ENCODE data around the gene TPCN1. TPM values are rescaled to one million over a fixed set of nuclear protein-coding genes. Genes with fewer than 3 reads are reported as not detected.

The TPCN1 gene
- total RNA-seq, 1 experiment from 2014 or later, result 5.4 TPM

DNA sequence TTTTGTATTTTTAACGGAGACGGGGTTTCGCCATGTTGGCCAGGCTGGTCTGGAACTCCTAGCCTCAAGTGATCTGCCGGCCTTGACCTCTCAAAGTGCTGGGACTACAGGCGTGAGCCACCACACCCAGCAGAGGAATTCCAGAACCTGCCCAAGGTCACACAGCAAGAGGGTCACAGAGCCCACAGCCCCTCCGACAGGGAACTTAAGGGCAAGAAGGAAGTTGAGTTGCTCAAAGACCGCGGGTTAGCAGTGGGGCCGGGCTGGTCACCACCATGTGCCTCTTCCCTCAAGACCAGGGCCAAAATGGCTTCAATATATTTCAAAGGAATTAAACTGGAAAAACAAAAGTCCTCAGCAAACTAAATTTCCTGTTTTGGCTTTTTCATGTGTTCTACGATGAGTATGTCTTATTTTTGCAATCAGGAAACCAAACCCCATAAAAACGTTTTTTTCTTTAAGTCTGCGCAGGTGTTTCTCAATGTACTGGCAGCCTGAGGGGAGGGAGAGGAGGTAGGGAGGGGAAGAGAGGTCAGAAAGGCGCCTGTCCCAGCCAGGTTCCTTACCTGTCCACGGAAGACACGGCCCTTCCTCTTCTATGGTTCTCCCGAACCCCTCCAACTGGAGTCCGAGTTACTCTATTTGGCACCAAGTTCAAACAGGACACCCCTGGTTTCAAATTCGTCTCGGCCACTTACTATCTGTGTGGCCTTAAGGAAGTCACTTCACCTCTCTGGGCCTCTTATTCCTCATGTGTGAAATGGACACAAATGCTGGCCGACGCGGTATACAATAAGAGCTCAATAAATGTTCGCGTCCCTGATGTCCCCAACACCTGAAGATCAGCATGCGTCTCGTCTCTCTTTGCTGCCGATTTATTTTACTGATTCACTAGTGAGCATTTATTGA lies 112.9 kb downstream of the TPCN1 start:
- DNase-seq (ENCODE audit: low spot score), result no peak

GRCh38 chr12:113334786-113335539 lies 113.7 kb downstream of the TPCN1 start, which contains the start of gene SLC8B1:
Gene SLC8B1 (minus strand): TSS chr12:113335109. CDS start chr12:113332878, 2,231 bp downstream.
- no peak for DNase-seq (ENCODE audit: low spot score)

DNA sequence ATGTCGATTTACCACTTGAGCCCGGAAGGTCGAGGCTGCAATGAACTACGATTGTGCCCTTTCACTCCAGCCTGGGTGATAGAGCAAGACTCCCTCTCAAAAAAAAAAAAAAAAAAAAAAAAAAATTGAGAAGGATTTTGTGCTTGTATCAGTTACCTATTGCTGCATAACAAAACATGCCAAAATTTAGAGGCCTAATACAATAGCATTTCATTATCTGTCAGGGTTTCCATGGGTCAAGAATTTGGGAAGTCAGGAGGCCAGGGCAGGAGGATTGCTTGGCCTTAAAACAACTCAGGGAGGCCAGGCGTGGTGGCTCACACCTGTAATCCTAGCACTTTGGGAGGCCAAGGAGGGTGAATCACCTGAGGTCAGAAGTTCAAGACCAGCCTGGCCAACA lies 118.3 kb downstream of the TPCN1 start:
- DNase-seq (ENCODE audit: low spot score), result no peak

DNA sequence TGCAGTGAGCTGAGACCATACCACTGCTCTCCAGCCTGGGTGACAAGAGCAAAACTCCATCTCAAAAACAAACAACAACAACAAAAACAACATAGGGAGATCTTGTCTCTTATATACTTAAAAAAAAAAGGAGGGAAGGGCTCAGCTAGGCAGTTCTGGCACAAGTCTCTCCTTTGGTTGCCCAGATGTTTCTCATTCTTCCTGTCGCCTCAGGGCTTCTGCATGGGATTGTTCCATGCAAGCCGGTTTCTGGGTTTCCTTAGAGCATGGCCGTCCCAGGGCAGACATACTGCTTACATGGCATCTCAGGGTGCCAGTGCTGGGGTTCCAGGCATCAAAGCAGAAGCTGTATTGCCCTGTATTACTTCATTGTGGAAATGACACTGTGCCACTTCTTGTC lies 118.8 kb downstream of the TPCN1 start:
- DNase-seq (ENCODE audit: low spot score), result no peak

- DNase-seq (ENCODE audit: low spot score), result no peak
Observed at GRCh38 chr12:113341535-113341934, 120.3 kb downstream of the TPCN1 start.

DNA sequence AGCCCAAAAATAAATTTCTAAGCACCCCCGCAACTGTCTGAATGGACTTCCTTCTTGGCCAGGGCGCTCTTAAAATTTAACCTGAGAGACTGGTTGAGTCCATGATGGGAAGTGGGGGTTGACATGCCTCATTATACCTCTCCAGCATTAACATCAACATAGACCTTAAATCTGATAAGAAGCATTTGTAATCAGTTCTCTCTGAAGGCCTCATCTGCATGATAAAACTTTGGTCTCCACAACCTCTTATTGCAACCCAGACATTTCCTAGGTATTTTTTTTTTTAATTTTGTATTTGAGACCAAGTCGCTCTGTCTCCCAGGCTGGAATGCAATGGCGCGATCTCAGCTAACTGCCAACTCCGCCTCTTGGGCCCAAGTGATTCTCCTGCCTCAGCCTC lies 124.1 kb downstream of the TPCN1 start:
- DNase-seq (ENCODE audit: low spot score), result no peak

- DNase-seq (ENCODE audit: low spot score), result no peak
Observed at GRCh38 chr12:113346353-113346752, 125.1 kb downstream of the TPCN1 start.

GRCh38 chr12:113347107-113347506 lies 125.8 kb downstream of the TPCN1 start:
- no peak for DNase-seq (ENCODE audit: low spot score)

DNA sequence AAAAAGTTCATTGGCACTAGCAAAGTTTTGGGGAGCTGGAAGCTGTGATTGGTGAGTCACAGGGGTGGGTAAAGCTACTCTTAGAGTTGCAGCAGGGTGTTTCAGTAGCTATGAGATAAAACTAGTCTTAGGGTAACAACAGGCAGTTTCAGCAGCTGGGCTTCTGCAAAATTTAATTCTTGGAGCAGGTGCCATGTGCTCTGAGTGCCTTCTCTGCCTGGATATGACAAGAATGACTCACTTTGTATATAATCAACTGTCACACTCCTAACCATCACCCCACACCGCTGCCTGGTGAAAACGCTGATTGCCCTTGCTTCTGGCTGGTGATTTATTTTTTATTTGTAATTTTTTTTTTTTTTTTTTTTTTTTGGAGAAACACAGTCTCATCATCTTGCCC lies 126.6 kb downstream of the TPCN1 start:
- no peak for DNase-seq (ENCODE audit: low spot score)

Other genes with a start within 250 kb of the TPCN1 start
- gene OAS2, start 242.9 kb upstream of the TPCN1 start, total RNA-seq (2014; rRNA removed; shearing (Covaris generic)), result 40.3 and 49.7 TPM in 2 replicates
- gene DTX1, start 164.7 kb upstream of the TPCN1 start, total RNA-seq (2014; rRNA removed; shearing (Covaris generic)), result 1.3 and 2.8 TPM in 2 replicates
- 0.08 TPM in 1 of 2 replicates, not detected in the other for gene RASAL1, start 85.7 kb upstream of the TPCN1 start, total RNA-seq (2014; rRNA removed; shearing (Covaris generic))
- gene CFAP73, start 71.7 kb upstream of the TPCN1 start, total RNA-seq (2014; rRNA removed; shearing (Covaris generic)), result not detected in 2 replicates
- gene DDX54, start 36.0 kb upstream of the TPCN1 start, total RNA-seq (2014; rRNA removed; shearing (Covaris generic)), result 24.4 and 45.0 TPM in 2 replicates
- 17.9 and 20.8 TPM in 2 replicates for gene RITA1, start 35.7 kb upstream of the TPCN1 start, total RNA-seq (2014; rRNA removed; shearing (Covaris generic))
- gene SLC8B1, start 113.6 kb downstream of the TPCN1 start, total RNA-seq (2014; rRNA removed; shearing (Covaris generic)), result 7.0 and 14.2 TPM in 2 replicates
- 12.6 and 17.7 TPM in 2 replicates for gene PLBD2, start 137.1 kb downstream of the TPCN1 start, total RNA-seq (2014; rRNA removed; shearing (Covaris generic))
- gene SDS, start 182.4 kb downstream of the TPCN1 start, total RNA-seq (2014; rRNA removed; shearing (Covaris generic)), result not detected in 2 replicates
- 5.0 and 7.6 TPM in 2 replicates for gene SDSL, start 200.9 kb downstream of the TPCN1 start, total RNA-seq (2014; rRNA removed; shearing (Covaris generic))